RWPE2 (cell line): ENCODE measurements around the gene CBX4.

Source experiments
- ATAC-seq: fragments of 200-7000 bp; cut with Tn5 transposase; 3 replicates; pipeline ENCODE4 v1.9.1; 2021; ENCODE audit warnings: low read depth
- DNase-seq: peaks from one replicate; pipeline ENCODE4 v3.0.0-alpha.2; 2020; ENCODE audit warnings: low spot score
- H3K27ac ChIP-seq: fragments of 450-650 bp; 2 replicates; pipeline ENCODE4 v1.5.1; 2017; ENCODE audit warnings: mild to moderate bottlenecking; ENCODE audit not compliant: poor library complexity, severe bottlenecking
- H3K27me3 ChIP-seq: fragments of 250-450 bp; sonication (Bioruptor Pico); 2 replicates; pipeline ENCODE4 v1.5.1; 2021; ENCODE audit warnings: mild to moderate bottlenecking, moderate library complexity; ENCODE audit not compliant: insufficient read depth, poor library complexity, severe bottlenecking
- H3K36me3 ChIP-seq: fragments of 250-450 bp; sonication (Bioruptor Pico); 2 replicates; pipeline ENCODE4 v1.5.1; 2020; ENCODE audit warnings: low read depth, mild to moderate bottlenecking, moderate library complexity
- H3K4me1 ChIP-seq: fragments of 250-450 bp; sonication (Bioruptor Pico); 2 replicates; pipeline ENCODE4 v1.5.1; 2021; ENCODE audit warnings: mild to moderate bottlenecking, moderate library complexity; ENCODE audit not compliant: insufficient read depth, poor library complexity, severe bottlenecking
- H3K4me3 ChIP-seq: fragments of 250-450 bp; sonication (Bioruptor Pico); 2 replicates; pipeline ENCODE4 v1.5.1; 2021; ENCODE audit warnings: mild to moderate bottlenecking, moderate library complexity; ENCODE audit not compliant: severe bottlenecking
- H3K9me3 ChIP-seq: fragments of 250-450 bp; sonication (Bioruptor Pico); 2 replicates; pipeline ENCODE4 v1.5.1; 2021; ENCODE audit warnings: mild to moderate bottlenecking, moderate library complexity; ENCODE audit not compliant: severe bottlenecking
- CTCF ChIP-seq: fragments of 450-650 bp; IDR thresholded peaks from one replicate; pipeline ENCODE4 v1.5.1; 2017; ENCODE audit warnings: mild to moderate bottlenecking, moderate library complexity; ENCODE audit not compliant: poor library complexity, severe bottlenecking

Gene CBX4

GRCh38 chr17:79818026-79818758 lies 21.0 kb downstream of the CBX4 start:
- Histone ChIP-seq H3K27me3 (peaks cover 18% of the 10 kb centered on the region), H3K4me1 (no peaks in the 10 kb centered on the region), H3K27ac (no peak overlapping the region), H3K9me3 (no peaks in the 10 kb centered on the region), H3K4me3 (no peak overlapping the region), H3K36me3 (no peaks in the 10 kb centered on the region)
- DNase-seq (no peak), ATAC-seq (no peak)
- no peak for TF ChIP-seq CTCF

- no peaks in the 10 kb centered on the region for H3K9me3 ChIP-seq
- no peak overlapping the region for H3K27ac ChIP-seq
- H3K4me1 ChIP-seq, result no peaks in the 10 kb centered on the region
- H3K27me3 ChIP-seq, result peaks cover 38% of the 10 kb centered on the region
- DNase-seq (no peak), ATAC-seq (no peak)
- no peak for TF ChIP-seq CTCF
- no peaks in the 10 kb centered on the region for H3K36me3 ChIP-seq
- no peak overlapping the region for H3K4me3 ChIP-seq
These were observed 23.3 kb downstream of the CBX4 start for GRCh38 chr17:79815836-79816461.

GRCh38 chr17:79814974-79815835 lies 24.0 kb downstream of the CBX4 start:
- peaks cover 2% of the 10 kb centered on the region for H3K4me1 ChIP-seq
- DNase-seq, result peak; percentile 75
- H3K27me3 ChIP-seq, result peaks cover 46% of the 10 kb centered on the region
- no peaks in the 10 kb centered on the region for H3K36me3 ChIP-seq
- no peak overlapping the region for H3K27ac ChIP-seq
- ATAC-seq, result peak; percentile 10; the same call in 1 of the 3 replicates
- H3K9me3 ChIP-seq, result no peaks in the 10 kb centered on the region
- peak overlapping the region; percentile 11 for H3K4me3 ChIP-seq
- no peak for TF ChIP-seq CTCF

- Histone ChIP-seq H3K9me3 (no peaks in the 10 kb centered on the region), H3K27ac (no peak overlapping the region), H3K4me1 (peaks cover 2% of the 10 kb centered on the region), H3K4me3 (peak overlapping the region; percentile 11), H3K36me3 (no peaks in the 10 kb centered on the region), H3K27me3 (peaks cover 48% of the 10 kb centered on the region)
- ATAC-seq (no peak), DNase-seq (no peak)
- TF ChIP-seq CTCF, result no peak
These were observed 24.9 kb downstream of the CBX4 start for GRCh38 chr17:79814127-79814973.
